ENCODE measurements around the gene ASB15. TPM values are rescaled to one million over a fixed set of nuclear protein-coding genes. Genes with fewer than 3 reads are reported as not detected.

ASB15 gene
- polyA plus RNA-seq, 1 donor from 2014 or later = not detected

- Histone ChIP-seq H2AFZ (ENCODE audit: low read depth, low read length) (no peak overlapping the region), H3K9me2 (ENCODE audit: insufficient read depth, low read length) (no peaks in the 10 kb centered on the region), H4K20me1 (ENCODE audit: insufficient read depth) (no peaks in the 10 kb centered on the region), H3K27me3 (ENCODE audit: insufficient read depth, low read depth, low read length) (no peaks in the 10 kb centered on the region), H3K9ac (ENCODE audit: low read length) (no peak overlapping the region), H3K4me3 (ENCODE audit: low read length) (no peak overlapping the region), H3K79me2 (replicated peaks; ENCODE audit: insufficient read depth, low read length) (no peaks in the 10 kb centered on the region), H3K27ac (ENCODE audit: low read length) (no peak overlapping the region), H3K9me3 (ENCODE audit: low read length) (no peaks in the 10 kb centered on the region), H3F3A (ENCODE audit: insufficient read depth, low read length, poor library complexity, severe bottlenecking) (no peaks in the 10 kb centered on the region), H3K4me2 (ENCODE audit: low read length) (no peak overlapping the region), H3K36me3 (ENCODE audit: insufficient read depth, low read length) (no peaks in the 10 kb centered on the region)
- TF ChIP-seq RAD21 (conservative IDR thresholded peaks at IDR 0.05) (no peak), POLR2AphosphoS5 (IDR thresholded peaks at IDR 0.05) (no peak), MXI1 (conservative IDR thresholded peaks at IDR 0.05; ENCODE audit: poor library complexity, severe bottlenecking) (no peak), SMC3 (conservative IDR thresholded peaks at IDR 0.05; ENCODE audit: poor library complexity) (no peak), REST (IDR thresholded peaks at IDR 0.05; ENCODE audit: borderline replicate concordance) (no peak)
Measured at GRCh38 chr7:123675181-123675473, 73.5 kb downstream of the ASB15 start.

GRCh38 chr7:123677061-123677715, 75.6 kb downstream of the ASB15 start:
- TF ChIP-seq CTCF (IDR thresholded peaks at IDR 0.05; ENCODE audit: poor library complexity, severe bottlenecking) = no peak
- no peak for TF ChIP-seq EZH2 (IDR thresholded peaks at IDR 0.05; ENCODE audit: borderline replicate concordance, insufficient read depth, low read length, poor library complexity, severe bottlenecking)
- no peak for TF ChIP-seq SMC3 (conservative IDR thresholded peaks at IDR 0.05; ENCODE audit: poor library complexity)
- TF ChIP-seq REST (IDR thresholded peaks at IDR 0.05; ENCODE audit: borderline replicate concordance) = no peak
- TF ChIP-seq EP300 (conservative IDR thresholded peaks at IDR 0.05; ENCODE audit: poor library complexity, severe bottlenecking) = no peak
- no peak for TF ChIP-seq TAF1 (IDR thresholded peaks at IDR 0.05; ENCODE audit: low read depth)
- no peak for TF ChIP-seq MXI1 (conservative IDR thresholded peaks at IDR 0.05; ENCODE audit: poor library complexity, severe bottlenecking)
- TF ChIP-seq POLR2AphosphoS5 (IDR thresholded peaks at IDR 0.05) = no peak
- no peak for TF ChIP-seq RAD21 (conservative IDR thresholded peaks at IDR 0.05)
- Histone ChIP-seq H2AFZ (ENCODE audit: low read depth, low read length) (no peak overlapping the region), H3K27me3 (ENCODE audit: insufficient read depth, low read depth, low read length) (no peaks in the 10 kb centered on the region), H3K9me2 (ENCODE audit: insufficient read depth, low read length) (no peaks in the 10 kb centered on the region), H3K4me2 (ENCODE audit: low read length) (no peak overlapping the region), H3K9me3 (ENCODE audit: low read length) (no peaks in the 10 kb centered on the region), H3F3A (ENCODE audit: insufficient read depth, low read length, poor library complexity, severe bottlenecking) (no peaks in the 10 kb centered on the region), H3K4me3 (ENCODE audit: low read length) (no peak overlapping the region), H4K20me1 (ENCODE audit: insufficient read depth) (no peaks in the 10 kb centered on the region), H3K9ac (ENCODE audit: low read length) (no peak overlapping the region), H3K36me3 (ENCODE audit: insufficient read depth, low read length) (peaks cover 4% of the 10 kb centered on the region), H3K79me2 (replicated peaks; ENCODE audit: insufficient read depth, low read length) (no peaks in the 10 kb centered on the region), H3K27ac (ENCODE audit: low read length) (no peak overlapping the region)

Data from neural cell (in vitro differentiated cells).